IMR-90 (cell line): Measurements from ENCODE around the gene PODNL1. TPM values are rescaled to one million over a fixed set of nuclear protein-coding genes. Genes with fewer than 3 reads are reported as not detected.
A peak's percentile ranks its signal among the peaks of the same experiment; 100 is the strongest.

Source experiments
- ATAC-seq: fragments of 200-7000 bp; cut with Tn5 transposase; 2 replicates; pipeline ENCODE4 v1.9.1; 2020; ENCODE audit warnings: low read depth, mild to moderate bottlenecking, moderate library complexity
- BruUV-seq: library from RNA; stranded (reverse); fragments of 400-500 nt; replicated peaks from 2 replicates; lab custom pipeline; 2021; lab: Mats Ljungman, UMichigan
- CTCF ChIA-PET: fragments of 300-600 bp; formaldehyde crosslinking; extraction: SDS; loops from one replicate; lab custom pipeline; 2021; ENCODE audit warnings: antibody characterized with exemption; lab: Yijun Ruan, JAX
- POLR2A ChIA-PET: fragments of 300-600 bp; sonication (Branson Sonifier 250); formaldehyde crosslinking; loops from one replicate; lab custom pipeline; 2022; ENCODE audit warnings: antibody characterized with exemption; ENCODE audit not compliant: unreplicated experiment; lab: Charles Lee
- DNase-seq: peaks from one replicate; pipeline ENCODE4 v3.0.0; 2013
- H2AFZ ChIP-seq: replicated peaks from 2 replicates; pipeline ENCODE3; 2013; ENCODE audit warnings: low read length, mild to moderate bottlenecking; ENCODE audit not compliant: poor library complexity
- H2AK5ac ChIP-seq: 2 replicates; pipeline ENCODE4 v1.6.1; 2013; ENCODE audit warnings: low read depth, low read length, inconsistent platforms
- H2AK9ac ChIP-seq: replicated peaks from 2 replicates; pipeline ENCODE3; 2013; ENCODE audit warnings: mild to moderate bottlenecking, low read depth, low read length, moderate library complexity; ENCODE audit not compliant: poor library complexity
- H2BK120ac ChIP-seq: 2 replicates; pipeline ENCODE4 v1.6.1; 2013; ENCODE audit warnings: low read depth, low read length, inconsistent platforms
- H2BK15ac ChIP-seq: 3 replicates; pipeline ENCODE4 v1.6.1; 2013; ENCODE audit warnings: low read depth, low read length, inconsistent platforms
- H2BK20ac ChIP-seq: 2 replicates; pipeline ENCODE4 v1.6.1; 2013; ENCODE audit warnings: low read depth, mild to moderate bottlenecking, inconsistent platforms, low read length, moderate library complexity
- H2BK5ac ChIP-seq: 2 replicates; pipeline ENCODE4 v1.6.1; 2013; ENCODE audit warnings: mild to moderate bottlenecking, low read depth, low read length, inconsistent platforms; ENCODE audit not compliant: poor library complexity, severe bottlenecking
- H3K14ac ChIP-seq: replicated peaks from 2 replicates; pipeline ENCODE4 v1.6.1; 2013; ENCODE audit warnings: low read depth, low read length, inconsistent platforms
- H3K18ac ChIP-seq: 2 replicates; pipeline ENCODE4 v1.6.1; 2013; ENCODE audit warnings: low read depth, low read length, control low read depth
- H3K23ac ChIP-seq: 2 replicates; pipeline ENCODE4 v1.6.1; 2013; ENCODE audit warnings: low read depth, low read length, inconsistent platforms
- H3K27ac ChIP-seq: 2 replicates; pipeline ENCODE4 v1.5.1; 2013; ENCODE audit warnings: mild to moderate bottlenecking, control low read depth, low read length; ENCODE audit not compliant: insufficient read depth
- H3K27me3 ChIP-seq: 2 replicates; pipeline ENCODE4 v1.6.1; 2013; ENCODE audit warnings: low read length; ENCODE audit not compliant: control insufficient read depth, insufficient read depth
- H3K36me3 ChIP-seq: 2 replicates; pipeline ENCODE4 v1.6.1; 2013; ENCODE audit warnings: low read length, mixed read lengths; ENCODE audit not compliant: control insufficient read depth, insufficient read depth
- H3K4ac ChIP-seq: 2 replicates; pipeline ENCODE4 v1.6.1; 2013; ENCODE audit warnings: low read depth, low read length, inconsistent platforms
- H3K4me1 ChIP-seq: 2 replicates; pipeline ENCODE4 v1.6.1; 2013; ENCODE audit warnings: low read length, mixed read lengths; ENCODE audit not compliant: control insufficient read depth, insufficient read depth
- H3K4me2 ChIP-seq: 2 replicates; pipeline ENCODE4 v1.6.1; 2013; ENCODE audit warnings: low read depth, mild to moderate bottlenecking, control low read depth, low read length, moderate library complexity
- H3K4me3 ChIP-seq: 2 replicates; pipeline ENCODE4 v1.5.1; 2013; ENCODE audit warnings: low read depth, mild to moderate bottlenecking, control low read depth, low read length, moderate library complexity; ENCODE audit not compliant: insufficient read depth
- H3K56ac ChIP-seq: 2 replicates; pipeline ENCODE4 v1.6.1; 2013; ENCODE audit warnings: low read length, inconsistent platforms; ENCODE audit not compliant: insufficient read depth; ENCODE audit errors: extremely low read depth
- H3K79me1 ChIP-seq, 2 experiments: 2 replicates each; pipeline ENCODE4 v1.6.1; 2013; ENCODE audit warnings: low read length in 2 of 2, inconsistent platforms in 1 of 2, low read depth in 1 of 2
- H3K9ac ChIP-seq: 2 replicates; pipeline ENCODE4 v1.6.1; 2013; ENCODE audit warnings: low read depth, low read length, control low read depth
- H3K9me1 ChIP-seq: 2 replicates; pipeline ENCODE4 v1.6.1; 2013; ENCODE audit warnings: low read length, inconsistent platforms; ENCODE audit not compliant: insufficient read depth
- H3K9me3 ChIP-seq: 2 replicates; pipeline ENCODE4 v1.6.1; 2013; ENCODE audit warnings: low read length; ENCODE audit not compliant: control insufficient read depth, insufficient read depth
- H4K20me1 ChIP-seq: 2 replicates; pipeline ENCODE4 v1.6.1; 2013; ENCODE audit warnings: low read length, inconsistent platforms; ENCODE audit not compliant: insufficient read depth
- H4K5ac ChIP-seq: 2 replicates; pipeline ENCODE4 v1.6.1; 2013; ENCODE audit warnings: mild to moderate bottlenecking, low read depth, low read length, control low read depth
- H4K8ac ChIP-seq, 2 experiments: 2 replicates each; pipeline ENCODE4 v1.6.1; 2013; ENCODE audit warnings: low read depth in 2 of 2, low read length in 2 of 2, control low read depth in 1 of 2, inconsistent platforms in 1 of 2
- H4K91ac ChIP-seq: 2 replicates; pipeline ENCODE4 v1.6.1; 2013; ENCODE audit warnings: low read depth, low read length, inconsistent platforms; ENCODE audit not compliant: insufficient read depth
- BHLHE40 ChIP-seq: fragments of 150-350 bp; IDR thresholded peaks from 2 replicates; pipeline ENCODE4 v1.6.1; 2016; ENCODE audit warnings: mild to moderate bottlenecking, low read depth, low read length
- CEBPB ChIP-seq: IDR thresholded peaks from 2 replicates; pipeline ENCODE4 v1.6.1; 2012; ENCODE audit warnings: low read depth, low read length, improper control_type of control experiment
- CHD1 ChIP-seq: IDR thresholded peaks from 2 replicates; pipeline ENCODE4 v1.6.1; 2012; ENCODE audit warnings: low read depth, low read length, improper control_type of control experiment
- CTCF ChIP-seq: conservative IDR thresholded peaks from 2 replicates; pipeline ENCODE4 v1.5.1; 2012; ENCODE audit warnings: mild to moderate bottlenecking, low read depth, low read length, improper control_type of control experiment
- ELK1 ChIP-seq: fragments of 150-350 bp; IDR thresholded peaks from 2 replicates; pipeline ENCODE4 v1.6.1; 2016; ENCODE audit warnings: low read depth, mild to moderate bottlenecking, low read length, moderate library complexity, borderline replicate concordance
- FOS ChIP-seq: fragments of 150-350 bp; IDR thresholded peaks from 2 replicates; pipeline ENCODE4 v1.6.1; 2016; ENCODE audit warnings: low read depth, low read length
- MAFK ChIP-seq: IDR thresholded peaks from 2 replicates; pipeline ENCODE4 v1.6.1; 2012; ENCODE audit warnings: low read depth, low read length, improper control_type of control experiment
- MAZ ChIP-seq: IDR thresholded peaks from 2 replicates; pipeline ENCODE4 v1.6.1; 2012; ENCODE audit warnings: low read depth, mild to moderate bottlenecking, low read length, improper control_type of control experiment, moderate library complexity, borderline replicate concordance
- MXI1 ChIP-seq: IDR thresholded peaks from 2 replicates; pipeline ENCODE4 v1.6.1; 2012; ENCODE audit warnings: low read depth, mild to moderate bottlenecking, low read length, moderate library complexity, borderline replicate concordance
- NFE2L2 ChIP-seq: fragments of 150-350 bp; IDR thresholded peaks from 2 replicates; pipeline ENCODE4 v1.6.1; 2016; ENCODE audit warnings: low read depth, mild to moderate bottlenecking, low read length
- POLR2A ChIP-seq: IDR thresholded peaks from 2 replicates; pipeline ENCODE4 v1.6.1; 2012; ENCODE audit warnings: mild to moderate bottlenecking, low read depth, low read length
- RAD21 ChIP-seq: IDR thresholded peaks from 2 replicates; pipeline ENCODE4 v1.6.1; 2012; ENCODE audit warnings: low read length, improper control_type of control experiment
- RCOR1 ChIP-seq: IDR thresholded peaks from 2 replicates; pipeline ENCODE4 v1.6.1; 2012; ENCODE audit warnings: mild to moderate bottlenecking, low read length, improper control_type of control experiment; ENCODE audit not compliant: insufficient replicate concordance
- RFX5 ChIP-seq: IDR thresholded peaks from 2 replicates; pipeline ENCODE4 v1.8.0; 2012; ENCODE audit warnings: low read depth, mild to moderate bottlenecking, low read length, moderate library complexity
- SMC3 ChIP-seq: fragments of 150-350 bp; IDR thresholded peaks from 2 replicates; pipeline ENCODE4 v1.6.1; 2016; ENCODE audit warnings: low read depth, mild to moderate bottlenecking, antibody characterized with exemption, low read length, moderate library complexity
- USF2 ChIP-seq: fragments of 150-350 bp; IDR thresholded peaks from 2 replicates; pipeline ENCODE4 v1.6.1; 2017; ENCODE audit warnings: mild to moderate bottlenecking, antibody characterized with exemption, low read length, low read depth
- WGBS, 2 experiments: methylation state at CpG; one replicate each; pipeline versions ENCODE4 v1.1.5 to v1.1.7; 2013; ENCODE audit warnings: missing lambda C conversion rate in 2 of 2; ENCODE audit not compliant: insufficient read length in 1 of 2; ENCODE audit errors: extremely low coverage in 2 of 2; 5-methylcytosine and 5-hydroxymethylcytosine counted together
- dilution Hi-C: fragments of 300-500 bp; cut with HindIII; formaldehyde crosslinking; loops from one replicate; pipeline ENCODE4 v1.14.3; 2018; ENCODE audit warnings: low sequenced_read_pairs; ENCODE audit not compliant: unreplicated experiment
- in situ Hi-C: fragments of 300-500 bp; cut with MboI; formaldehyde crosslinking; loops from 3 replicates; pipeline ENCODE4 v1.14.3; 2019; ENCODE audit warnings: low sequenced_read_pairs, inconsistent platforms, mixed read lengths
- intact Hi-C: fragments of 100-400 bp; cut with micrococcal nuclease; formaldehyde crosslinking; loops from 2 replicates; pipeline ENCODE4 v1.10.0; 2022
- polyA plus RNA-seq, 3 experiments: library from polyadenylated mRNA; depleted of rRNA; stranded (reverse); fragments of >200 nt; gene quantifications; 2 replicates each; pipeline ENCODE4 v1.2.3, GENCODE V29; 2012; ENCODE audit warnings: low replicate concordance in 1 of 3
- total RNA-seq: library from RNA; depleted of rRNA; stranded (reverse); fragments of >200 nt; gene quantifications from 2 replicates; pipeline ENCODE4 v1.2.3, GENCODE V29; 2012

Gene PODNL1
- total and polyA plus RNA-seq, 2 of the 4 experiments (the other 2 are of a cell fraction) = under 0.01 to 2.4 TPM

GRCh38 chr19:13917888-13918406 is 20.3 kb downstream of the PODNL1 start:
- Histone ChIP-seq H3K27me3 (no peaks in the 10 kb centered on the region), H3K36me3 (peaks cover 45% of the 10 kb centered on the region), H4K91ac (no peak overlapping the region), H3K23ac (no peak overlapping the region), H3K79me1 (no peaks in the 10 kb centered on the region), H3K4me2 (no peak overlapping the region), H2BK20ac (no peak overlapping the region), H4K8ac (no peak overlapping the region), H3K9ac (no peak overlapping the region), H3K18ac (no peak overlapping the region), H3K9me1 (no peaks in the 10 kb centered on the region), H2AK9ac (peak overlapping the region; percentile 72), H4K20me1 (no peaks in the 10 kb centered on the region), H2AK5ac (no peak overlapping the region), H3K4ac (no peak overlapping the region), H3K9me3 (peaks cover 4% of the 10 kb centered on the region), H3K56ac (no peak overlapping the region), H2BK5ac (no peak overlapping the region), H2BK120ac (no peak overlapping the region), H3K14ac (no peak overlapping the region), H3K27ac (no peak overlapping the region), H2BK15ac (no peak overlapping the region), H3K4me1 (peaks cover 2% of the 10 kb centered on the region; the same call in 1 of the 2 replicates), H4K5ac (no peak overlapping the region), H2AFZ (no peak overlapping the region), H3K4me3 (no peak overlapping the region)
- POLR2A ChIA-PET = no interaction called here
- in situ Hi-C loops = no loop called here
- no peak for ATAC-seq
- intact Hi-C loops = no loop called here
- dilution Hi-C loops = no loop called here
- TF ChIP-seq RAD21 (no peak), RFX5 (no peak), USF2 (no peak), RCOR1 (no peak), POLR2A (no peak), MAZ (no peak), CTCF (no peak), ELK1 (no peak), CHD1 (no peak), BHLHE40 (no peak), MAFK (no peak), MXI1 (no peak), FOS (no peak), SMC3 (no peak), CEBPB (no peak), NFE2L2 (no peak)
- no TSS peak for BruUV-seq
- 91% methylated on average over 4 of the region's 14 CpGs; no CpG with 5 or more reads in 1 of the 2 experiments for WGBS, 2 experiments
- no peak for DNase-seq
- CTCF ChIA-PET = no interaction called here
